Measurements from ENCODE around the gene CLIC6. TPM values are rescaled to one million over a fixed set of nuclear protein-coding genes. Genes with fewer than 3 reads are reported as not detected.
A peak's percentile ranks its signal among the peaks of the same experiment; 100 is the strongest.

CLIC6 gene
- total and polyA plus RNA-seq, 2 donors from 2014 or later: 2.1 to 10.1 TPM

- intact Hi-C loops (cut with DNase I): no loop called here
- Histone ChIP-seq H3K36me3 (ENCODE audit: control insufficient read depth in 2 of 3, insufficient read depth in 3 of 3, low read length in 3 of 3) (no peaks in the 10 kb centered on the region), H3K27me3 (ENCODE audit: control insufficient read depth, insufficient read depth, low read length) (no peaks in the 10 kb centered on the region), H3K4me1 (ENCODE audit: control insufficient read depth in 2 of 3, insufficient read depth in 2 of 3, low read depth in 1 of 3, low read length in 3 of 3) (no peaks in the 10 kb centered on the region), H3K27ac (ENCODE audit: low read depth in 2 of 2, low read length in 2 of 2) (no peak overlapping the region), H3K4me3 (ENCODE audit: low read length in 3 of 3) (no peak overlapping the region), H3K9me3 (ENCODE audit: control insufficient read depth in 2 of 3, insufficient read depth in 1 of 3, low read length in 3 of 3) (peaks cover 0 to 3% (median 0%) of the 10 kb centered on the region in 3 donors), H3K9ac (ENCODE audit: low read length in 3 of 3) (no peak overlapping the region)
- peak in 1 of 5 donors; percentile 19 for DNase-seq
- FAIRE-seq: no peak
- no peak for TF ChIP-seq CTCF (IDR thresholded peaks at IDR 0.05; ENCODE audit: borderline replicate concordance, extremely low read depth, insufficient read depth)
Observed at GRCh38 chr21:34690041-34690792, 21.4 kb downstream of the CLIC6 start.

GRCh38 chr21:34690793-34691175 lies 22.0 kb downstream of the CLIC6 start:
- H3K27ac ChIP-seq (ENCODE audit: low read depth in 2 of 2, low read length in 2 of 2): no peak overlapping the region
- FAIRE-seq: no peak
- intact Hi-C loops (cut with DNase I): no loop called here

GRCh38 chr21:34691390-34692032 lies 22.7 kb downstream of the CLIC6 start:
- Histone ChIP-seq H3K27ac (ENCODE audit: low read depth in 2 of 2, low read length in 2 of 2) (no peak overlapping the region), H3K27me3 (ENCODE audit: control insufficient read depth, insufficient read depth, low read length) (no peaks in the 10 kb centered on the region), H3K9me3 (ENCODE audit: control insufficient read depth in 2 of 3, insufficient read depth in 1 of 3, low read length in 3 of 3) (peaks cover 0 to 3% (median 0%) of the 10 kb centered on the region in 3 donors), H3K4me1 (ENCODE audit: control insufficient read depth in 2 of 3, insufficient read depth in 2 of 3, low read depth in 1 of 3, low read length in 3 of 3) (no peaks in the 10 kb centered on the region), H3K4me3 (ENCODE audit: low read length in 3 of 3) (no peak overlapping the region), H3K36me3 (ENCODE audit: control insufficient read depth in 2 of 3, insufficient read depth in 3 of 3, low read length in 3 of 3) (no peaks in the 10 kb centered on the region), H3K9ac (ENCODE audit: low read length in 3 of 3) (no peak overlapping the region)
- TF ChIP-seq CTCF (IDR thresholded peaks at IDR 0.05; ENCODE audit: borderline replicate concordance, extremely low read depth, insufficient read depth): no peak
- DNase-seq (no peak), FAIRE-seq (no peak)
- intact Hi-C loops (cut with DNase I): no loop called here

More at GRCh38 chr21:34690793-34691175, 22.0 kb downstream of the CLIC6 start:
- H3K4me1 ChIP-seq (ENCODE audit: control insufficient read depth in 2 of 3, insufficient read depth in 2 of 3, low read depth in 1 of 3, low read length in 3 of 3): no peaks in the 10 kb centered on the region
- no peaks in the 10 kb centered on the region for H3K36me3 ChIP-seq (ENCODE audit: control insufficient read depth in 2 of 3, insufficient read depth in 3 of 3, low read length in 3 of 3)
- H3K4me3 ChIP-seq (ENCODE audit: low read length in 3 of 3): no peak overlapping the region
- peaks cover 0 to 3% (median 0%) of the 10 kb centered on the region in 3 donors for H3K9me3 ChIP-seq (ENCODE audit: control insufficient read depth in 2 of 3, insufficient read depth in 1 of 3, low read length in 3 of 3)
- TF ChIP-seq CTCF (IDR thresholded peaks at IDR 0.05; ENCODE audit: borderline replicate concordance, extremely low read depth, insufficient read depth): no peak
- H3K9ac ChIP-seq (ENCODE audit: low read length in 3 of 3): no peak overlapping the region
- no peak for DNase-seq
- H3K27me3 ChIP-seq (ENCODE audit: control insufficient read depth, insufficient read depth, low read length): no peaks in the 10 kb centered on the region
